ENCODE measurements around the gene TBATA. TPM values are rescaled to one million over a fixed set of nuclear protein-coding genes. Genes with fewer than 3 reads are reported as not detected.

TBATA gene
- total RNA-seq, 1 experiment from 2014 or later: not detected

GRCh38 chr10:70777063-70777875 is 7.9 kb downstream of the TBATA start:
- ChIA-PET CTCF (no interaction called here), POLR2A (no interaction called here)
- no peaks in the 10 kb centered on the region for H3K27me3 Mint-ChIP-seq (ENCODE audit: low read depth)
- TF ChIP-seq OVOL2 (CRISPR knock-in tag; IDR thresholded peaks at IDR 0.05; ENCODE audit: borderline replicate concordance): no peak
- no peak for TF ChIP-seq USF1 (CRISPR knock-in tag; IDR thresholded peaks at IDR 0.05)
- TF ChIP-seq ATF2 (CRISPR knock-in tag; IDR thresholded peaks at IDR 0.05; ENCODE audit: borderline replicate concordance, low read depth): no peak
- no peak for TF ChIP-seq ZNF423 (CRISPR knock-in tag; IDR thresholded peaks at IDR 0.05)
- no peak for TF ChIP-seq HMGA2 (CRISPR knock-in tag; IDR thresholded peaks at IDR 0.05)
- no peak for TF ChIP-seq FOXP4 (CRISPR knock-in tag; IDR thresholded peaks at IDR 0.05)
- ATAC-seq: no peak
- H3K27ac Mint-ChIP-seq: no peak overlapping the region
- H3K36me3 Mint-ChIP-seq: no peaks in the 10 kb centered on the region
- DNase-seq (ENCODE audit: low spot score): no peak
- H3K9me3 Mint-ChIP-seq: no peaks in the 10 kb centered on the region
- peaks cover 3% of the 10 kb centered on the region; the same call in 1 of the 2 replicates for H3K4me1 Mint-ChIP-seq
- H3K4me3 Mint-ChIP-seq: no peak overlapping the region

- ChIA-PET POLR2A (no interaction called here), CTCF (no interaction called here)
- peaks cover 3% of the 10 kb centered on the region; the same call in 1 of the 2 replicates for H3K4me1 Mint-ChIP-seq
These were observed 8.6 kb downstream of the TBATA start for GRCh38 chr10:70776455-70777005.

GRCh38 chr10:70775679-70776454 is 9.3 kb downstream of the TBATA start:
- TF ChIP-seq SMAD3 (CRISPR knock-in tag; IDR thresholded peaks at IDR 0.05; ENCODE audit: borderline replicate concordance) (no peak), NFE2L1 (CRISPR knock-in tag; IDR thresholded peaks at IDR 0.05) (no peak), IRF1 (CRISPR knock-in tag; IDR thresholded peaks at IDR 0.05) (no peak)
- ATAC-seq: no peak
- no peaks in the 10 kb centered on the region for H3K36me3 Mint-ChIP-seq
- H3K9me3 Mint-ChIP-seq: no peaks in the 10 kb centered on the region
- POLR2A ChIA-PET: no interaction called here
- peaks cover 3% of the 10 kb centered on the region; the same call in 1 of the 2 replicates for H3K4me1 Mint-ChIP-seq
- DNase-seq (ENCODE audit: low spot score): no peak
- no peaks in the 10 kb centered on the region; the same call in 1 of the 2 replicates for H3K27me3 Mint-ChIP-seq (ENCODE audit: low read depth)
- CTCF ChIA-PET: no interaction called here
- no peak overlapping the region for H3K4me3 Mint-ChIP-seq
- no peak overlapping the region for H3K27ac Mint-ChIP-seq

More at GRCh38 chr10:70776455-70777005, 8.6 kb downstream of the TBATA start:
- H3K36me3 Mint-ChIP-seq: no peaks in the 10 kb centered on the region
- H3K27me3 Mint-ChIP-seq (ENCODE audit: low read depth): no peaks in the 10 kb centered on the region; the same call in 1 of the 2 replicates
- H3K4me3 Mint-ChIP-seq: no peak overlapping the region
- no peaks in the 10 kb centered on the region for H3K9me3 Mint-ChIP-seq
- no peak for DNase-seq (ENCODE audit: low spot score)
- H3K27ac Mint-ChIP-seq: no peak overlapping the region
- TF ChIP-seq ELF4 (CRISPR knock-in tag; IDR thresholded peaks at IDR 0.05; ENCODE audit: low read depth): no peak
- no peak for ATAC-seq
